ENCODE measurements around the gene ZNF277.

The ZNF277 gene

DNA sequence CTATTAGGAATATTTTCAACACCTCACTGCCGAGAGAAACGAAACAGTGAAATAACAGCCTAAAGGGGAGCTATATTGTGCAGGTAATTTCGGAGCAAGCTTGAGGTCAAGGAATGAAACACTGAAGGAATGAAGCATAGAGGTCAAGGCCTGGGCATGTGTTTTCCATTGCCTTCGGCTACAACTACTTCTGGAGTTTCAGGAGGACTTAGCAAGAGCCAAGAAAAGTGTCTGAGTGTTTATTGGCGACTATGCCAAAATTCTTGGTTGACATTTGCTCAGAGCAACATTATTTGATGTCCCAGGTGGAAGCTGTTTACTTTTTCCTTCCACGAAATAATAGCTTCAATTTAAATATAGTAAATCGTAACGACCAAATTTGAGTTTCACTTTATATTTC is 154.2 kb downstream of the ZNF277 start:
- DNase-seq: no peak

DNA sequence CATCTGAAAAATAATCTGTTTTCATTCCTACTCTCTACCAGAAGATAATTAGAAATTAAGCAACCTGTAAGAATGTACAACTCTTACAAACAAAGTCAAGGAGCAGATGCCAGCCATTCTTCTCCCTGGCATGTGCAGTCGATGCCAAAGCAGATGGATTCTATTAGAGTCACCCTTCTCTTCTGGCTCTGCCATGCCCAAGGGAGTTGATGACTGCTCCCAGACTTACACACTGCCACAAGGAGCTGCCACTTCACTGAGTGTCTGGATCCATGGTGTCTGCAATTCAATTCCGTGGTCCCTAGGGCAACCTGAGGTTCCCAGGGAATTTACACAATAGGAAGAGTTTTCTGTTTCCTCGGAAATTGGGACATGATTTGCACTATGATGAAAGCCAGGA is 154.7 kb downstream of the ZNF277 start:
- no peak for DNase-seq

DNA sequence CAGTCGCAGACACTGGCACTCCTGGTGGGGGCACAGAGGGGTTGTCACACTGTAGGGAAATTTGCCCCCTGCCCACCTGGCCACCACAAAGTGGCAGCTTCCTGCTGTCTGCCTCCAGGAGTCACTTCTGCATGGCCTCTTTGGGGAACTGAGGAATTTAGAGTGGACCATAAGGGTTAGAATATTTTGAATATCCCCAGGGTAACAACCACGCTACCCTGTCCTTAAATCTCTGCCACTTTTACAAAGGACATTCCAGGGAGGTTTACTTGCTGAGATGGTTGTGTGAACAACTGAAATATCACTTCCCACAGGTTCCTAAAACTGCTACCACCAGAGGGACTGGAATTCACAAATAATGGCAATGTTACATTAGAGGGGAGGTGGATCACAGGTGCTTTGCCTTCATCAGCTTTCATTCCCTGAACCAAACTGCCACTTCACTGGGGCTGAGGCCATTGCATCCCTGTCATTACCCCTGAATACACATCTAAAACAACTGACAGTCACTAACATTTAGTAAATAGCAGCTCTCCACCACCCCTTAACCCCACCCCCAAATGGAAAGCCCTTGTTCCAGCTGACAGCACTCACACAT is 155.7 kb downstream of the ZNF277 start:
- no peak for DNase-seq

DNA sequence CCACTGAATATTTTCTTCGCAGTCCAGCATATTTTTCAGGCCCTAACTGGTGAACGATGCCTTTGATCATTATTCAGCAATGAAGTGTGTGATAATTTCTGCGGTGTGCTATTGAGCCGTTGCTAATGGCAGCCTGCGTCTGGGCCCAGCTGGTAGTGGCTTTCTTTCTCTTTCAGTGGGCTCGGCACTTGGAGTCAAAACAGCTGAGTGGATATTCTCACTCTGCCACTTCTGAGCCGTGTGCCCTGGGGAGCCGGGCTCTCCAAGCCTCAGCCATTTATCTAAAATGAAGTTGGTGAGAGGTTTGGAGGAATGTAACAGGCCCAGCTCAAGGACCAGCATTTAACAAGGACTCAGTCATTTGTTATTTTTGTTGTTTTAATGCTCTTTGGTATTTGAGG is 156.2 kb downstream of the ZNF277 start:
- DNase-seq: no peak

DNA sequence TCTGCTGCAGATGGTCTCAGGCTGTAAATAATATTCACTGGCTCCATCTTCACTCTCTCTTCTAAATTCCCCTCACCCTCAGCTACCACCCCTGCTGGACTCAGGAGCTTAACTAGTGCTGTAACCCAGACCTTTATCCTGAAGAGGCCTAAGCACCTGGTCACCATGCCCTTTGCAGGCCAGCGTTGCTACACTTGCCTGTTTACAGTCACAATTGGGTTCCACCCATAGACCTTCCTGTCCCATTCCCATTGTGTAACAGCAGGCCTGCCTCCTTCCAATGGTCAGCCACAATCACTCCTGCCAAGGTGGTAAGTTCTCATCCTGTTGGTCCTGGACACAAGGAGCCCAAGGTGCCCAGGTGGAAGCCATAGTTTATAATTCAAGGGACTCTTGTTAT is 157.9 kb downstream of the ZNF277 start:
- DNase-seq: no peak

DNA sequence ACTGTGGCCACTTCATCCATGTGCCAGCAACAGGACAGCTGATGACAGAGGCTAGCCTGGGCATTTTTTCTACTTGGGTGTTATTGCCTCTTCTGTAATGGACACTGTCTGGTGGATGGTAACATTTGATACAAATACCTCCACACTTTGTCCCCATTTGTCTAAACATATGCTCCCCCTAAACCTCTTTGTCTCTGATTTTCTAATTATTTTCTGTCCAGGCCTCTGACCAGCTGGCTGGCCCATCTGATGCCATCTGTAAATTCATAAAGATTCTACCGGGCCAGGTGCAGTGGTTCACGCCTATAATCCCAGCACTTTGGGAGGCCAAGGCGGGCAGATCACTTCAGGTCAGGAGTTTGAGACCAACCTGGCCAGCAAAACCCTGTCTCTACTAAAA is 159.1 kb downstream of the ZNF277 start:
- DNase-seq: no peak

DNA sequence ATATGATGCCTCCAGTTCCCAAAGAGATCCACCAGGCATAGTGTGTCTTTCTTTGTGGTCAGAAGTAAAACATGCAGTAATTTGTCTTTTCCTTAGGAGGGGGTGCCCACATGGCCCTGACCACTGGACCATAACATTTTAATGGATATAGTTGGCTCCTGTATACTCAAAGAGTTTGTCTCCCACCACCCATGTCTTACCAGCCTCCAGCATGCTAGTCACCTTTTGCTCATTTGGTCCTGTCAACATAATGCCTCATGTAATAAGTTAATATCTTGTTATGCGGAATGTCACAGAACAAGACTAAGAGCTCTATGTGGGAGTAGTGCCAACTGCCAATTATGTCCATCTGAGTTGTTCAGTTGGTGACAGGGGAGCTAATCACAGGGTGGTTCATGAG is 160.4 kb downstream of the ZNF277 start:
- DNase-seq: no peak

DNA sequence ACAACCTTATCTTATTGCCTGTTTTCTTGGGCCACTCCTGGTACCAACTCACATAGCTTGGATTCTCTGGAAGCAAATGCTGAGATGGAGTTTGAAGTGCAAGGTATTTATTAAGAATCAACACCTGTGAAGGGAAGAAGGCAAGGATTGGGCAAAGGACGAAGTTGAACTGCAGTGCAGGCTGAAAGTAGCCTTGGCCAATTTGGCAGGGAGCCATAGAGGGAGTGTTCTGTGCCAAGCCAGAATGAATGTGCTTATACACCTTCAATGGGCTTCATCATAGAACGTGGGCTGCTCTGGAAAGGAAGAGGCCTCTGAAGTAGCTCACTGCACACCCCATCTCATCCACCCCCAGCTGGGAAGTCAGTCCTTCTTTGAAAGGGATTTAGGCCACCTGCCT is 163.9 kb downstream of the ZNF277 start:
- DNase-seq: no peak

DNA sequence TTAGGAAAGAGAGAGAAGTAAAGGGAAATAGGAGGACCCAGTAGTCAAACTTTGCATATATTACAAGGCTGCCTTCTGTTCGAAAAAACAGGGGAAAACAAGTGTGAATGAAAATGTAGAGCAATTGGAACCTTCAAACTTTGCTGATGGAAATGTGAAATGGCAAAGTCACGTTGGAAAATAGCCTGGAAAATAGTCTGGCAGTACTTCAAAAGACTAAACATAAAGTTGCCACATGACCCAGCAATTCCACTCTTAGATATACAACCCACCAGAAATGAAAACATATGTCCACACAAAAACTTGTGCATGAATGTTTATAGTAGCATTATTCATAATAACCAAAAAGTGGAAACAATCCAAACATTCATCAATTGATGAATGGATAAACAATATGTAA is 165.2 kb downstream of the ZNF277 start:
- DNase-seq: no peak

DNA sequence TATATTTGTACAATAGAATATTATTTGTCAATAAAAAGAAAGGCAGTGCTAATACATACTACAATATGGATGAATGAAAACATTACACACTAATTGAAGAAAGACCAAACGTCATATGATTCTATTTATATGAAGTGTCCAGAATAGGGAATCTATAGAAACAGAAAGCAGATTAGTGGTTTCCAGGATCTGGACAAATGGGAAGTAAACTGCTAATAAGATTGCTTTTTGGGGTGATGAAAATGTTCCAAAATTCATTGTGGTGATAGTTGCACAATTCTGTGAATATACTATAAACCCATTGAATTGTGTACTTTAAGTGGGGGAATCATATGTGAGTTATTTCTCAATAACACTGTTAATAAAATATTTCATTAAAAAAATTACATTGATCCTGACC is 165.6 kb downstream of the ZNF277 start:
- no peak for DNase-seq

DNA sequence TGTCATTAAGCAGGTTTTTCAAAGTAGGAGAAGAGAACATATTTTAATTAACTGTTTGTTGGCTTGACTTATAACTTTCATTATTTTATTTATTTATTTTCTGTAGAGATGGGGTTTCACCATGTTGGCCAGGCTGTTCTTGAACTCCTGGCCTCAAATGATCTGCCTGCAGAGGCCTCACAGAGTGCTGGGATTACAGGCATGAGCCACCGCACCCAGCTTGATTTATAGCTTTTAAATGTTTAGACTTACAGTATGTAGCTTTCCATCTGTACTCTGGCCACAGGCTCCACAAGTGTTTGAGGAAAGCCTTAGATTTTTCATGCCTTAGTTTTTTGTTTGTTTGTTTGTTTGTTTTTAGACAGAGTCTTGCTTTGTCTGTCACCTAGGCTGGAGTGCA is 171.1 kb downstream of the ZNF277 start:
- no peak for DNase-seq

DNA sequence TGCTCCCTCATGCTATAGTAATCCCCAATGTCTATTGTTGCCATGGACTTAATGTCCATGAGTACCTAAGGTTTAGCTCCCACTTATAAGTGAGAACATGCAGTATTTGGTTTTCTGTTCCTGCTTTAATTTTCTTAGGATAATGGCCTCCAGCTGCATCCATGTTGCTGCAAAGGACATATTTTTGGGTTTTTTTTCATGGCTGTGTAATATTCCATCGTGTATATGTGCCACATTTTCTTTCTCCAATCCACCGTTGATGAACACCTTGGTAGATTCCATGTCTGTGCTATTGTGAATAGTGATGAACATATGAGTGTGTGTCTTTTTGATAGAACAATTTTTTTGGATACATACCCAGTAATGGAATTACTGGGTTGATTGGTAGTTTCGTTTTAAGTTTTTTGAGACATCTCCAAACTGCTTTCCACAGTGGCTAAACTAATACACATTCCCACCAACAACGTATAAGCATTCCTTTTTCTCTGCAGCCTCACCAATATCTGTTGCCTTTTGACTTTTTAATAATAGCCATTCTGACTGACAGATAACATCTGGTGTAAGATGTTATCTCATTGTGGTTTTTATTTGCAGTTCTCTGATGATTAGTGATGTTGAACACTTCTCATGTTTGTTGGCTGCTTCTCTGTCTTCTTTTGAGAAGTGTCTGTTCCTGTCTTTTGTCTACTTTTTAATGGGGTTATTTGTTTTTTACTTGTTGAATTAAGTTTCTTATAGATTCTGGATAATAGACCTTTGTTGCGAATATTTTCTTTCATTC is 175.0 kb downstream of the ZNF277 start:
- DNase-seq: no peak

DNA sequence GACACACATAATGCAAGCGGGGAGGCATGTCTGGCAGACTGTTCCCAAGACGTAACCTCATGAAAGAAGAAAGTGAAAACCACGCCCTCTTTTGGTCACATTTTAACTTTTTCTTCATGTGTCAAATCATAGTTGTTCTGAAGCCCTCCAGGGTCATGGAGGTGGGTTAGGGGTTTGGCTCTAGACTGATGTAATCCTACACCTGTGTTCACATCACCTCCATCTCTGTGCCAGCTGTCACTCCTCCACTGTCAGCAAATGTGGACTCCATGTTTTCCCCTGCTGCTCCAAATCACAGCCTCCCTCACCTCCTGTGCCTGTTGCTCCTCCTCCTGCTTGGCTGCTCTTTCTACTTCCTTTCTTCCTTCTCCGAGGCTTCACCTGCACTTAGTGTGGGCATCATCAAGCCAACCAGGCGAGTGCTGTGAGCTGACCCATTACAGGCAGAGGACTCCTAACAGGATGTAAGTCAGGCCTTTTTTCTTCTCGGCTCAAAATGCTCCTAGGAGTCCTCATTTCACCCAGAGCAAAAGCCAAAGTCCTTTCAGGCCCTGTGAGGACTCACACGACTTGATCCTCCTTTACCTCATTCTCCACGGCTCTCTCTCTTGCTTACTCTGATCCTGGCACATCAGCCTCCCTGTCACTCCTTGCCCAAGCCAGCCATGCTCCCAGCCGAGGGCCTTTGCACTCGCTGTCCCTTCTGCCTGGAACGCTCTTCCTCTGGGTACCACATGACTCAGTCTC is 177.3 kb downstream of the ZNF277 start:
- no peak for DNase-seq

DNA sequence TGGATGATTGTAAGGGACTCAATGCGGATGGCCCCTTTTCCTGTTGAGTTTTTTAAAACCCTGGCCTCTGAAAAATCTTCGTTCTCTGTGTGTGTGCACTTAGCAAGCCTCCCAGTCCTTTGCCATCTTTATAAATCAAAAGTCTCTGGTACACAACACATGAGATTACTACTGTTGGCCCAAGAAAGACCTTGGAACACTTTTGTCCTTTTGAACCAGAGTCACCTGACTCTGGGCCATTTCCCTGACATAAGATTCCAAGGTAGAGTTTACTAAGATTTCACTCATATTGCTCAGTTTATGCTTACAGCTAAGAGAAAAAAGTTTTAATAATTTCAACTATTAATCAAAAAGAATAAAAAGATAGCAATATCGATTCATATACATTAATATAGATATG is 179.0 kb downstream of the ZNF277 start:
- DNase-seq: no peak

DNA sequence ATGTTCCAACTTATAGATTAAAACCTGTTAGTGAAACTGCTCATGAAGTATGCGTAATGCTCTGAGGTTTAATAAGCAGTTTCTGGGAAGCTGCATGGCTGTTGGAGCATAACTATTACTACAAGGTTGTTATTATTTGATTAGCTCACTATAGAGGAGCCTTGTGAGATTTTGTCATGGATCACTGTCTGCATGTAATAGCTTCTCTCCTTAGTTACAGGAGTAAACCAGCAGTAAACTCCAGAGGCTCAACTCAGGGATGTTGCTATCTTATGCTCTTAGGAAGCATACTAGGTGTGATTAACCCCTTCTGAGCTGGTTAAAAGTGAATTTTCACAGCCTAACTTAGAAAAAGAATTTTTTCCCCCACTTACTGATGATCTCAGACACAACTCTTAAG is 180.1 kb downstream of the ZNF277 start:
- no peak for DNase-seq

DNA sequence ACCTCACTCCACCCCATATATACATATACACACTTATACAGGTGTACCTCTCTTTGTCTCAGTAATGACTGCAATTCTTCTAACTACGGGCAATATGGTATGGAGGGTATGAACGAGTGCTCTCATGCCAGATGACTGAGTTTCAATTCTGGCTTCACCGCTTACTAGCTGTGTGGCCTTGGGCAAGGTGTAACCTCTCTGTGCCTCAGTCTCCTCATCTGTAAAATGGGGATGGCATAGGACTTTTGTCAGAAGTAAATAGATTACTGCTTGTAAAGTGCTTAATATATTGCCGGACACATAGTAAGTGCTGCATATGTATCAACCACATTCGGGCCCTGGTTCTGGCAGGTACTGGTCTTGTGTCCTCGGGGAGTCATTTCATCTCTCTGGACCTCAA is 183.7 kb downstream of the ZNF277 start:
- no peak for DNase-seq

DNA sequence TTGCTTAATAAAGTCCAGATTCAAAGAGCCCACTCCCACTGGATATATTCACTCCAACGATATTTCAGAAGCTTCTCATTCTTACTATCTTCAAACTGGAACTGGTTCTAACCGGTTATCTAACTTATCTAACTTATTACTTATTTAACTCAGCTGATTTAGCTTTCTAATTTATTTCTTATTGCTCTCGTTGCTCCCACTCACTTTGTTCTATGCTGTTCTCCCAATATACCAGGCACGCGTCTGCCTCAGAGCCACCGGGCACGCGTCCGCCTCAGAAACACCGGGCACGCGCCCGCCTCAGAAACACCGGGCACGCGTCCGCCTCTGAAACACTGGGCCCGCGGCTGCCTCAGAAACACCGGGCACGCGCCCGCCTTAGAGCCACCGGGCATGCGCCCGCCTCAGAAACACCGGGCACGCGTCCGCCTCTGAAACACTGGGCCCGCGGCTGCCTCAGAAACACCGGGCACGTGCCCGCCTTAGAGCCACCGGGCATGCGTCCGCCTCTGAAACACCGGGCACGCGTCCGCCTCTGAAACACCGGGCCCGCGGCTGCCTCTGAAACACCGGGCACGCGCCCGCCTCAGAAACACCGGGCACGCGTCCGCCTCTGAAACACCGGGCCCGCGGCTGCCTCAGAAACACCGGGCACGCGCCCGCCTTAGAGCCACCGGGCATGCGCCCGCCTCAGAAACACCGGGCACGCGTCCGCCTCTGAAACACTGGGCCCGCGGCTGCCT is 184.8 kb downstream of the ZNF277 start:
- DNase-seq: peak; percentile 10 to 36 (median 14)

DNA sequence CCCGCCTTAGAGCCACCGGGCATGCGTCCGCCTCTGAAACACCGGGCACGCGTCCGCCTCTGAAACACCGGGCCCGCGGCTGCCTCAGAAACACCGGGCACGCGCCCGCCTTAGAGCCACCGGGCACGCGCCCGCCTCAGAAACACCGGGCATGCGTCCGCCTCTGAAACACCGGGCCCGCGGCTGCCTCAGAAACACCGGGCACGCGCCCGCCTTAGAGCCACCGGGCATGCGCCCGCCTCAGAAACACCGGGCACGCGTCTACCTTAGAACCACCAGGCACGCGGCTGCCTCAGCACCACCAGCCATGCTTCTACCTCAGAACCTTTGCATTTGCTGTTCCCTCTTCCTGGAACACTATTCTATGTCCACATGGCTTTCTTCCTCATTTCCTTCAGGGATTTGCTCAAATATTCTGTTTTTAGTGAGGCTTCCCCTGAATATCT is 185.4 kb downstream of the ZNF277 start:
- peak; percentile 37 to 48 (median 45) for DNase-seq
